ENCODE measurements around the gene TLX2. TPM values are rescaled to one million over a fixed set of nuclear protein-coding genes. Genes with fewer than 3 reads are reported as not detected.

The TLX2 gene
- total RNA-seq, 2 donors from 2014 or later, result 0.12 to 0.40 TPM

GRCh38 chr2:74528600-74529356 is 14.5 kb downstream of the TLX2 start:
- Histone ChIP-seq H3K4me3 (peak overlapping the region; percentile 91), H3K4me1 (no peaks in the 10 kb centered on the region), H3K9me3 (no peaks in the 10 kb centered on the region), H3K27me3 (no peaks in the 10 kb centered on the region), H3K27ac (peak overlapping the region; percentile 75), H3K9ac (ENCODE audit: low read depth in 2 of 2, low read length in 2 of 2) (peak overlapping the region; percentile 93 to 95), H3K36me3 (peaks cover 9% of the 10 kb centered on the region)
- intact Hi-C loops (cut with DNase I), result no loop called here
- DNase-seq, result no peak
- no peak for TF ChIP-seq CTCF (IDR thresholded peaks at IDR 0.05)

- TF ChIP-seq CTCF (IDR thresholded peaks at IDR 0.05), result no peak
- H3K36me3 ChIP-seq, result peaks cover 9% of the 10 kb centered on the region
- H3K27me3 ChIP-seq, result no peaks in the 10 kb centered on the region
- no peaks in the 10 kb centered on the region for H3K4me1 ChIP-seq
- peak within 1 kb of the TSS; percentile 91 for H3K4me3 ChIP-seq
- H3K9me3 ChIP-seq, result no peaks in the 10 kb centered on the region
- intact Hi-C loops (cut with DNase I), result loop anchor here (5.0 kb wide), 1 partner anchor 47 kb away; the partner anchor contains the start of genes CCDC142 and TTC31
- peak within 1 kb of the TSS; percentile 93 to 95 for H3K9ac ChIP-seq (ENCODE audit: low read depth in 2 of 2, low read length in 2 of 2)
- peak; percentile 99 for DNase-seq
- H3K27ac ChIP-seq, result peak within 1 kb of the TSS; percentile 75
Measured at GRCh38 chr2:74529357-74530238, 15.3 kb downstream of the TLX2 start, which contains the start of the genes AUP1 and HTRA2. TSS of gene AUP1 (minus strand) at chr2:74529706. CDS start at chr2:74529629, 77 bp downstream. TSS of gene HTRA2 (plus strand) at chr2:74529933. CDS start at chr2:74530007, 74 bp downstream.

- Histone ChIP-seq H3K9ac (ENCODE audit: low read depth in 2 of 2, low read length in 2 of 2) (peak overlapping the region; percentile 84 to 95), H3K9me3 (no peaks in the 10 kb centered on the region), H3K4me3 (peak overlapping the region; percentile 91), H3K4me1 (no peaks in the 10 kb centered on the region), H3K27me3 (no peaks in the 10 kb centered on the region), H3K36me3 (peaks cover 9% of the 10 kb centered on the region), H3K27ac (peak overlapping the region; percentile 75)
- intact Hi-C loops (cut with DNase I), result loop anchor here (5.0 kb wide), 1 partner anchor 48 kb away; the partner anchor contains the start of genes CCDC142 and TTC31
- TF ChIP-seq CTCF (IDR thresholded peaks at IDR 0.05), result no peak
- DNase-seq, result peak; percentile 62
Measured at GRCh38 chr2:74530239-74531187, 16.3 kb downstream of the TLX2 start.

- intact Hi-C loops (cut with DNase I), result loop anchor here (5.0 kb wide), 1 partner anchor 49 kb away; the partner anchor contains the start of genes CCDC142 and TTC31
- peaks cover 6% of the 10 kb centered on the region for H3K36me3 ChIP-seq
- no peaks in the 10 kb centered on the region for H3K4me1 ChIP-seq
- no peaks in the 10 kb centered on the region for H3K9me3 ChIP-seq
- H3K4me3 ChIP-seq, result no peak overlapping the region
- H3K9ac ChIP-seq (ENCODE audit: low read depth in 2 of 2, low read length in 2 of 2), result no peak overlapping the region
- no peak for DNase-seq
- H3K27ac ChIP-seq, result no peak overlapping the region
- TF ChIP-seq CTCF (IDR thresholded peaks at IDR 0.05), result no peak
- H3K27me3 ChIP-seq, result no peaks in the 10 kb centered on the region
Measured at GRCh38 chr2:74531666-74532065, 17.4 kb downstream of the TLX2 start.
